Pulmonary artery endothelial cell (primary cell): ENCODE measurements around the gene CALCOCO2. TPM values are rescaled to one million over a fixed set of nuclear protein-coding genes. Genes with fewer than 3 reads are reported as not detected.
"Not testable (repeated sequence)": the region's sequence is repeated elsewhere in the genome, so short reads cannot be mapped to it uniquely, and the experiment has no call there.

Experiments used
- DNase-seq: peaks from one replicate; pipeline ENCODE4 v3.0.0-alpha.2; 2011; ENCODE audit warnings: low read depth, low spot score
- total RNA-seq: library from RNA; depleted of rRNA; stranded (reverse); fragments of >200 nt; gene quantifications from 2 replicates; pipeline ENCODE4 v1.2.3, GENCODE V29; 2014

The CALCOCO2 gene, protein sequence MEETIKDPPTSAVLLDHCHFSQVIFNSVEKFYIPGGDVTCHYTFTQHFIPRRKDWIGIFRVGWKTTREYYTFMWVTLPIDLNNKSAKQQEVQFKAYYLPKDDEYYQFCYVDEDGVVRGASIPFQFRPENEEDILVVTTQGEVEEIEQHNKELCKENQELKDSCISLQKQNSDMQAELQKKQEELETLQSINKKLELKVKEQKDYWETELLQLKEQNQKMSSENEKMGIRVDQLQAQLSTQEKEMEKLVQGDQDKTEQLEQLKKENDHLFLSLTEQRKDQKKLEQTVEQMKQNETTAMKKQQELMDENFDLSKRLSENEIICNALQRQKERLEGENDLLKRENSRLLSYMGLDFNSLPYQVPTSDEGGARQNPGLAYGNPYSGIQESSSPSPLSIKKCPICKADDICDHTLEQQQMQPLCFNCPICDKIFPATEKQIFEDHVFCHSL
- 30.4 and 58.9 TPM in 2 replicates for total RNA-seq

DNA sequence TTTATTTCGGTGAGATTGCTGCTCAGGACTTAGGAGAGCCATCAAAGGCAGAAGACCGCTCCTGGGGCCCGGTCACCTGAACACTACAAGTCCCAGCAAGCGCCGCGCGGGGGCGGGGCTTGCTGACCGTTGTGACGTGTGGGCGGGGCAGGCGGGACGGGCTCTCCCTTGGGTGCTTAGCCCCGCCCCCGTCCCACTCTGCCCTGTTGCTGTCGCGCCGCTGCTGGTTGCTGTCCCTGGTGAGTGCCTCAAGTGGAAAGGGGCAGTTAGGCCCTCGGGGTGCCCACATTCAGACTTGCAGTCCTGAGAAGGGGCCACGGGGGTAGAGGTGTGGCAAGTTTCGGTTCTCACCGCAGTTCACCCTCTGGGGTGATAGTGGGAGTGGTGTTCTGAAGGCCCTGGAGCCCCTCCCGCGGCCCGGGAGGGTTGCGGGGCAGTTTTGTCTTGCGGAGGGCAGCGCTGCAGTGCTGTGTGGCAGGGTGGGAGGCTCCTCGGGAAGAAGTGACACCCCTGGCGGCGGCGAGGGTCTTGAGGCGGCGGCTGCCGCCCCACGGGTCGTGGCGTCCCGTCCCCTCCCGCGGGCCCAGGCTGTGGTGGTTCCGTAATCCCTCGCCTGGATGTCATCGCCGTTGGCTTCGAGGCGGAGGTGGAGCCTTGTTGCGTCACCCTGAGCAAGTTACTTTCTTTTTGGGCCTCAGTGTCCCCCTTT, at the start of gene CALCOCO2:
Gene CALCOCO2 (plus strand): TSS at position 196 of the 709 bp plus-strand sequence. CDS start 10,673 bp downstream, outside the sequence.
- DNase-seq: peak; percentile 74

DNA sequence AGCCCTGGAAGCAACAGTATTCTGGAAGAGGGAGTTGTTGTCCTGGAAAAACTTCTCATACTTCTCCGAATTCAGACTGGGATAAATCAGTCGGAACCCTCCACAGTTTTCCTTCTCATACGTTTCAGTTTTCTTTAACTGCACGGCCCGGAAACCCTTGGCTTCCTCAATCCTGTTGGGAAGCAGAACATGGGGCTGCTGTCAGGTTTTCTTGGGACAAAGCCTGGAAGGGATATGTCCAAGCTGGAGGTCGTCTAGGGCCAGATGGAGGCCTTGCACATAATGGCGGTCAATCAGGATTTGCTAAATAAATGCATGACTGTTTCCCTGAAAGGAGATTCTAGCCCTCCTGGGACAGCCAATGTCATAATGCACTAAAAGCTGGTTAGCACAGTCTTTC, 43.0 kb upstream of the CALCOCO2 start:
- DNase-seq: no peak

DNA sequence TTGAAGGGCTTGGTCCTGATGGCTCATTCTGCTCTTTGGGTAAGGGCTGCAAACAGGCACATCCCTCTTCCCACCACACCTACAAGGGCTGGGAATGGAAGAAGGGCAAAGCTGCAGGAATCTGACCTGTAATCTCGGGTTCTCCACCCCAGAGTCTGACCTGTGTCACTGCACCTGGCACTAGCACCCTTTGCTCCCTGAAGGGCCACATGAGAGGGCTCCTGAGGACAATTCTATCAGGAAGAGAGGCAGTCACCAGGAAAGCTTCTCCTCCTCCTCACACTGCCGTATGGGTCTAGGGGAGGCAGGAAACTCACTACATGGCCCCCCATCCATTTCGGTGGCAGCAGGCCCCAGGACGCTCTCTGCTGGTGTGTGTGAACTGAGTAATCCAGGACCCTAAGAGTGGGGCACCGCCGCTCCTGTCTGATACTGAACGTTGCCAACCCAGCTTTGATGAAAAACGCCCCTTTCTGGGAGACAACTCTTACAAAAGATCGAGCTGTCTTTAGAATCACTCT, 40.2 kb upstream of the CALCOCO2 start:
- no peak for DNase-seq

DNA sequence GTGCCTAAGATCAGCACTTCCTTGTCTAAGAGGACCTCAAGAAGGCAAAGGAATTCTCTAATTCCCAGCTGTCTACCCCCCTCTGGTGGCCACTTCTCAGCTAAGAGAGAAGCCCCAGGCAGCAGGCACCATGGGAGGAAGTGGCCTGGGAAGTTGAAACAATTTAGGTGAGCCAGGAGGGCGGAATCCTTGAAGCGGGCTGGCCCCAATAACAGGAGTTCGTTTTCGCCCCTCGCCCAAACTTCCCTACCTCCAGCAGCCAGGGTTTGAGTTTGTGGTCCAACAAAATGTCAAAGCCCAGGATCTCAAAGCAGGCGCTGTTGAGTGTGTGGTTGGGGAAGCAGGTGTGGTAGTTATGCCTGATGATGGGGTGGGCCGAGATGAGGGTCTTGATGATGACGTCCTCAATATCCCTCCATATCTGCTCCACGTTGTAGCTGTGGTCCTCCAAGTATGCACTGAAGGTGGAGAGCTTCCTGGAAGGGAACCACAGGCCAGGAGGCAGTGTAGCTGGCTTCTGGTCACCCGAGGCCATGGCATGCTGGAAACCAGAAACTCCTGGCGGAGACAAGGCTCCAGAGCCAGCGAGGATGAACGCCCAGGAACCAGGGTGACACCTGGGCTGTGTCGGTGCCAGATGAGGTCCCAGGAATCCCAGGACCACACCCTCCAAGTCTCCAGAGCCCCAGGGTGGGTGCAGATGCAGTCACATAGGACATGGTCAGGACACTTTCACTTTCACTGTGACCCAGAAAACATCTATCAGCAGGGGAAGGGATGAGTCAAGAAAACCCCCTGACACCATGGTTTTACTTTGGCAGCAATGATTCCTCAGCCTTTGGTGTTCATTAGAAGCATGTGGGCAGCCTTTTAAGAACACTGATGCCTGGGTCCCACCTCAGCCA, 39.5 kb upstream of the CALCOCO2 start:
- peak; percentile 40 for DNase-seq

DNA sequence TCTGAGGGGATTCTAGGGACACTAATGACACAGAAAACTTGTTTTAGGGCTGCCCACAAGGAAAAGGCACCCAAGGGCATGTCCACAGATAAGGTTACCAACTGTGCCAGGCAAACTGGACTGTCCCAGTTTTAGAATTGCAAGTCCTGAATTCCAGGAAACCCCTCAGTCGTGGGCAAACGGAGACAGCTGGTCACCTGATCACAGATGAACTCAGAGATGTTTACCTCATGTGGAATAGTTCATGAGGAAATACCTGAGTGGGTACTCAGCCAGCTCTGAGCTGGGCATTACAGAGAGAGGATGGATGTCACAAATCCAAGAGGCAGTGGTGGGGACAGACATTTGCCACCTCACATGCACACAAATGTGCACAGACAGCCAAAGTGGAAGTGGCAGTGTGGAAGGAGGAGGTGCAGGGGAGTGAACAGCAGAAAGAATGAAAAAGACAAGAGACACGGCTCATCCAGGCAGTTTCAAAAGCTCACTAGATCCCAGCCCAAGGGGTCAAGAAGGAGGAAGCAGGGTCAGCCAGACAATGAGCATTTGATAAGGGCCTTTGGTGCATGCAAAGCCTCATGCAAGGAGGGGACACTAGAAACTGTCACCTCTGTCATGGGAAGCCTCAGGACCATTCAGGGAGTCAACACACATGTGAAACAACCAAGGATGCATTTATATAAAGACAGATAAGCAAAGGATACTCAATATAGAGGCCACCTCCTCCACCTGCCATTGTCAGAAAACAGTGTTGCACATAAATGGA, 38.6 kb upstream of the CALCOCO2 start:
- no peak for DNase-seq

DNA sequence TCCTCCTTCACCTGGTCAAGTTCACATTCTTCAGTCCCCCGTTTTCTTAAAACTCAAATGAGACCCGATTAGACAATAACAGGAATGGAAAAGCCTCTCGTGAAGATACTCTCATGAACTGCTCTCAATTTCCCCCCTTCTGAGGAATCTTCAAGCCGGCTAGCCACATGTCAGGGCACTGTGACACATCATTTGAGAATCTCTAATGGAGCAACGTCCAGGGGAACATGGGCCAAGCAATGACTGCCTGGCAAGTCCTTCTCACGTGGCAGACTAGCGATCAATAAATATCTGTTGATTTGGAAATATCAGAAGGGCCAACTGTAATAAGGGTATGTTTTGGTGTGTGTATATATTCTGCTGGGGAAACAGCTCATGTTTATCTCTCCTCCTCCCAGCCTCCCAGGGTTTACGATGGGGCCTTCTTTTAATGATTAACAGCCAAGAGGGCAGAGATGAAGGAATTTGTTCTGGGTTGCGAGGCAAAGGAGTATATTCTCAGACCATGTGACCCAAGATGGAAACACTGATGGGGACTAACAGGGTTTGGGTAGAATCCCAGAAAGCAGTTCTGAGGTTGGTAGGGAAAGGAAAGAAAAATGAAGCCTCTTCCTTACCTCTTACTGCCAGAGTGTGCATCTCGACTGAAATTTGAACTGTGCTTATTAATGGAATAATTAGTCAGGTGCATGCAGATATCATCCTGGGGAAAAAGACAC, 35.2 kb upstream of the CALCOCO2 start:
- no peak for DNase-seq

DNA sequence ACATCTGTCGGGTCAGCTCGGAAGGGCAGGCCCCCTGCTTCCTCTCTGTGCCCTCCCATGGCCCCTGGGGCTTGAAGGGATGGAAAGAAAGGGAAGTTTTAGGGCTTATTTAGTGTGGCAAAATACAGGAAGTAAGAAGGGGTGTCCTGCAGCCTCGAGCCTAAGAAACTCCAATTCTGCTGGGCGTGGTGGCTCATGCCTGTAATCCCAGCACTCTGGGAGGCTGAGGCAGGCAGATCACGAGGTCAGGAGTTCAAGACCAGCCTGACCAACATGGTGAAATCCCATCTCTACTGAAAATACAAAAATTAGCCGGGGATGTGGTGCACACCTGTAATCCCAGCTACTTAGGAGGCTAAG, 34.7 kb upstream of the CALCOCO2 start:
- not testable (repeated sequence) for DNase-seq

DNA sequence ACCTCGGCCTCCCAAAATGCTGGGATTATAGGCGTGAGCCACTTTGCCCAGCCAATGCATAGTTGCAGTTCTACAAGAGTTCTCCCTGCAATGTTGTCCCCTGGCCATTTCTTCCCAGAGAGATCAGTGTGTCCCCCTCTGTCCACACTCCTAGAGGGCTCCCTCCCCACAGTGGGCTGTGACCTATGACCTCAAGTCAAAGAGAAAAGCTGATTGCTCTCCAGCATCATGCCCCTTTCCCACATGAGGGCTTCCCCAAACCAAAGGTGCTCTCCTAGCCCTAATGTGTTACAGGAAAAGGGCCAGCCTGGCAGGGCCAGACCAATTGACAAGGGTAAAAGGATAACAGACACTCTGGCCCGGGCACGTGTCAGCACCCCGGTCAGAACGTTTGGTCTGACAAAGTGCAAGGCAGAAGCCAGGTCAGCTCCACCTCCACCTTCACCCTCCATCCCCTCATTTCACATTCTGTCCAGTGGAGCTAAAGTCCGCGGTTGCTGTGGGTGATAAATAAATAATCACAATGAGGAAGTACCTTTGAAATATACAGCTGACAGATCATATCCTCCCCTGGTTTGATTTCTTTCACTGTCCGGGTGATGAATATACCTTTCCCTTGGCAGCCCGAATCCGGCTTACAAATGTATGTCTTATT, 31.6 kb upstream of the CALCOCO2 start:
- no peak for DNase-seq

DNA sequence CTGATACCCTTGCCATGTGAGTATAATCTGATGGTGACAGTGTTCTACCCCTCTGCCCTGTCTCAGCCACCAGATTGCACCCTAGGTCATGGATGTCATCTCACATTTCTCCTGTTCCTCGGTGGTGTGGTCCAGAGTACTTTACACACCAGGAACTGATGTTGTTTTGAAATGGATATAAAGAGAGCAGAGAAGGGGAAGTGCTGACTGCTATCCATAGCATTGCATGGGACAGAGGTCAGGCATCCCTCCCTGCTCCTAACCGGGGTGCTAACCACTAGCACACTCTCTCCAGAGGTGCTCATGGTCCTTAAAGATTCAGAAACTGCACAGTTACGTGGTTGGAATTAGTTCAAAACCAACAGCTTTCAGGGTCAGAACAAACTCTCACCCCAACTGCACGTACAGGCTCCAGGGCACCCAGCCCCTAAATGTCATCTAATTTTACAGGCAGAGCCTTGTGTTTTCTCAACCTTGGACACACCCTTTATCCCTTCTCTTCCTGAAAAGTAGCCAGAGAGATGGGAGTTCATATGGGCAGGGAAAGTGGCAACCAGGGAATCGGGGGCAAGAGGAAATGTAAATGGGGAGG, 30.1 kb upstream of the CALCOCO2 start:
- no peak for DNase-seq

DNA sequence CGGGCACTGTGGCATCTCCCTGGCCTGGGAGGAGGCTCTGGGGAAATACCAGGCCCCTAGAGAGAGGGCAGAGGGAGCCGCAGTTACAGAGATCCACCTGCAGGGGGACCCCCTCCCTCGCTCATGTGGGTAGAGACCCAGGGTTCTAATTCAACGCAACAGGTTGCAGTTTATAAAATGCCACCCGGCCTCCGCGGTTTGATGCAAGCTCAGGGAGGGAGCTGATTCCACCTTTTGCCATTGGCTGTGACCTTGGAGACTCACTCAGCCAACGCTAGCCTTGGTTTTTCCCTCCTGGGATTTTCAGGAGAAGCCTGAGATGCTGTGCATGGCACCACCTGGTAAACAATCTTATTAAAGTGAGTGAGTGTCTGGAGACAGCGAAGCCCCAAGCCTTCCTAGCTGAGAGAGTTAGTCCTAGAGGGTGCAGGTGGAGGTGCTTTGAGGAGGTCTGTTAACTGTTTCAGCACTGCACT, 25.9 kb upstream of the CALCOCO2 start:
- DNase-seq: no peak

DNA sequence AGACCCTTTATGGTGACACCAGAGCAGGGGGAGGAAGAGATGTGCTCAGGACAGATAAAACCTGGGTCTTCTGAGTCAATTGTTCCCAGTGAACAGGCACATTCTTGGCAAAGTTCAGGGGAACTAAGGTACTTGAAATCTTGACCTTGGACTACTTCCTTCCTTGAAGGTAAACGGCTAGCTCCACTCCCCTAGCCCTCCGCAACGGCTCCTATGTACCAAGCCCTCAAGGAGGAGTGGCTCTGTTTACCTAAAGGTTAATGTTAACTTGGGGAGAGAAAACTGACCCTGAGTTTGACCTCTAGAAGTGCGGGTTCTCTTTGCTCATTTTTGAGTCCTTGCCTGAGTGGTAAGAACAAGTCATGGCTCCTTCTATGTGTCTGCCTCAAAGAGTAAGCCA, 21.7 kb upstream of the CALCOCO2 start:
- no peak for DNase-seq

DNA sequence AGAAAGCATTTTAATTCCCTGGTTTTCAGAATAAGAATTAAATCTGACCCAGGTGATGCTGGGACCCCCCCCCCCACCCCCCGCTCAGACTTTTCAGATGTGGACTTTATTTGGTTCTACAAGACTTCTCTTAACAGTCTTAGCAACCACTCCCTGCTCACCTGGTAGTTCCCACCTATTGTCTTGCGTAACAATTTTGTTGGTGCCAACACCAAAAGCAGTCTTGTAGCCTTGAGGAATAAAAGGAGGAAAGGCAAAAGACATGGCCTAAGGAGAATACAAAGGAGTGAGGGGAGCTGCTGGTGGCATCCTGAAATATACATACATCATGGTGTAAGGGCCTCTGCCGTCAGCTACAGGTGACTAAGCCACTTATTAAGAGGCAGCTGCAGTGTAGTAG, 18.8 kb upstream of the CALCOCO2 start:
- DNase-seq: no peak

DNA sequence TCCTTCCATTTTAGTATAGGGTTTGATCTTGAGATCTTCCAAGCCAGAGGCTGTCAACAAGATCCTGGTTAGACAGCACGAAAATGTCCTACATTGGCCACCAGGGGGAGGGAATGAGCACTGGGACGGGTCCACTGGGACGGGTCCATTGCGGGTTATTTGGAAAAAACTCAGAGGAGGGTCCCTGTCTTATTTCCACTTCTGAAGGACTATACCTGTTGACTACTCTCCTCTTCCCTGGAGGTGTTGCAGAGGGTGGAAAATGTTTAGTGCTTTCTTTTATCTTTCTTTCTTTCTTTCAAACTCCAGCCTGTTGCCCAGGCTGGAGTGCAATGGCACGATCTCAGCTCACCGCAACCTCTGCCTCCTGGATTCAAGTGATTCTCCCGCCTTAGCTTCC, 16.3 kb upstream of the CALCOCO2 start:
- no peak for DNase-seq

DNA sequence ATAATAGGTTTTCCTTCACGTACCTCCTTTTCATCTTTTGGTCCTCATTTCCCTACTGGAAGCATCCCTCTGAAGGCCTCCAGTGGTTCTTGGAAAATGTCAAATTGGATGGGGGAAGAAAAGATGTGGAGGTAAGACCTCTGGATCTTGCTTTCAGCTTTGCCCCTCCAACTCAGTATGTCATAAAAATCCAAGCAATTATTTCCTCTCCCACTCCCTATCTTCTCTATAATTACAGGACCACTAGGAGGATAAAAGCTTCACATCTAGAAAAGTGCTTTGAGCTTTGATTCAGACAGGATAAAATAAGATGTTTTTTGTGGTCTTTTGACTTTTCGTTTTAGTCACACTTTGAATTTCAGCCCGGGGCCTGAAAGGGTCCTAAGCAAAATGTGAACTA, 15.5 kb upstream of the CALCOCO2 start:
- DNase-seq: no peak

DNA sequence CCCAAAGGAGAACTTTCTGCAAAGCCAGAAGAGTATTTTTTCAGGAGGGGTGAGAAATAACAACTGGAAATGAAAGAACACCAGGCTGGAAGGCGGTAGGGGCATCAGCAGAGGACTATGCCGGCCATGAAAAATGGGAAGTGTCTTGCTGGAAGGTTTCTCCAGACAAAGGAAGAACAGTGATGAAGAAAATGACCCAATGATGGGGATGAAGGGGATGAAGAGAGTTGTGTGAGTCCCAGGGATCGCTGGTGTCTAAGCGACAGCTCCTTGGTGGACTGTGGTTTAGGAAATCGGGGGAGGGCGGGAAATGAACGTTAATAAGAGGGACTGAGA, 14.4 kb upstream of the CALCOCO2 start:
- DNase-seq: no peak

DNA sequence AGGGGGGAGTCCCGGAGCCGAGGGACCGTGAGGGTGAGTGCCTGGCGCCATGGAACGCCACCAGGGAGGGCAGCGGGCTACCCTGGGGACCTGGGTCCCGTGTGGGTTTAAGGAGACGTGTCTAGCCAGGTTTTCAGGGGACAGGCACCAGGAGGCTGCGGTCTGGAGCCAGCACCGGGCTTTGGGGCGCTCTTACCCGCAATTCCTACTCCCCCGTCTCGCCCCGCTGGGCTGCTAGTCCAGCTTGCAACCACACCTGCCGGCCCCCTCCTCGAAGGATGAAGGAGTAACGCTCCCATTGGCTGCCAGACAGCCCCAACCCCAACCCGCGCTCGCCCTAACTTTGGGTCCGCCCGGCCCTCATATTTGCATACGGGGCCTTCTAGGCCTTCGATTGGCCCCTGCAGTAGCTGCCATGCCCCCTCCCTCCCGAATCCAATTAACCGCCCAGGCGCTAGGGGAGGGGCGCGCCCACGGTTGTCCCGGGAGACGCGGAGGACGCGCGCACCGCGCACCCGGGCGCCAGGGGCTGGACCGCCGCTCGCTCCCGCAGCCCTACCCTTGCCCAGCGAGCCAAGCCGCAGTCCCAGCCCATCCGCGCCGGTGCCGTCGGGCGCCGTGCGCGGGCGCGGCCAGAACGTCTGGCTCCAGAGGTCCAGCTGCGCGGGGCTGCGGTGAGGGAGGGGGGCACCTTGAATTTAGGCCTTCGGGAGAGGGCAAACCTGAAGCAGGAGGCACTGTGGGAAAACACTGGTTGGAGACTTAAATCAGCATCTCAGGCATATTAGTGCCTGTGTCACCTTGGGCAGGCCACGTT, 13.9 kb upstream of the CALCOCO2 start, which contains the start of gene TTLL6:
Gene TTLL6 (minus strand): TSS at position 456 of the 817 bp plus-strand sequence. CDS start 157 bp downstream, at position 299.
- DNase-seq: peak; percentile 17

DNA sequence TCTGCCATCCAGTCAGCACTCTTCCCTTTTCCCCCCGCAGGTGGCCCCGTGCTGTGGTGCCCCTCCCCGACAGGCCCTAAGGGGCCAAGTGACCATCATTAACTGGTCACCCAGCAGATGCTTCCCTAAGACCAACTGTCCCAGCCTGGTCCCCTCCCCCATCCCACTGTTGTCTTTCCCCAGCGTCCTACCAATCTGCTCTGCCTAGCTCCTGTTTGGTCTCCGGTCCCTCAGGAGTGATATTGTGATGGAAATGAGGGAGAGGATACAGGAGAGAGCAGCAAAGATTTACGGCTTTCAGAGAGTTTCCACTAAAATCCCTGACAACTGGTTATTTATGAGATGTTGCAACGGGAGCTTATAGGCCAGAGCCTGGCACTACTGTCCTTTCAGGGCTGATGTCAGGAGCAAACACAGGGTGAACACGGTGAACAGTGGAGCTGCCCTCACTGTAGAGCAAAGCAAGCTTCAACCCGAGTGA, 12.4 kb upstream of the CALCOCO2 start:
- DNase-seq: no peak

DNA sequence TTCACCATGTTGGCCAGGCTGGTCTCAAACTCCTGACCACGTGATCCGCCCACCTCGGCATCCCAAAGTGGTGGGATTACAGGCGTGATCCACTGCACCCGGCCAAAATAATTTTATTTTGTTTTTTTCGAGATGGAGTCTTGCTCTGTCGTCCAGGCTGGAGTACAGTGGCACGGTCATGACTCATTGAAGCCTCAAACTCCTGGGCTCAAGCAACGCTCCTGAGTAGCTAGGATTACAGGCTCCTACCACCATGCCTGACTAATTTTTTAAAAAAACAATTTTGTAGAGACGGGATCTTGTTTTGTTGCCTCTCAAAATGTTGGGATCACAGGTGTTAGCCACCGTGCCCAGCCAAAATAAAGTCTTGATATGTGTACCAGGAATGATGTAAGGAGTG, 11.4 kb upstream of the CALCOCO2 start:
- DNase-seq: no peak
